ENCODE data around the gene NACA2. TPM values are rescaled to one million over a fixed set of nuclear protein-coding genes. Genes with fewer than 3 reads are reported as not detected.

Gene NACA2
- total RNA-seq, 1 donor from 2014 or later = not detected

DNA sequence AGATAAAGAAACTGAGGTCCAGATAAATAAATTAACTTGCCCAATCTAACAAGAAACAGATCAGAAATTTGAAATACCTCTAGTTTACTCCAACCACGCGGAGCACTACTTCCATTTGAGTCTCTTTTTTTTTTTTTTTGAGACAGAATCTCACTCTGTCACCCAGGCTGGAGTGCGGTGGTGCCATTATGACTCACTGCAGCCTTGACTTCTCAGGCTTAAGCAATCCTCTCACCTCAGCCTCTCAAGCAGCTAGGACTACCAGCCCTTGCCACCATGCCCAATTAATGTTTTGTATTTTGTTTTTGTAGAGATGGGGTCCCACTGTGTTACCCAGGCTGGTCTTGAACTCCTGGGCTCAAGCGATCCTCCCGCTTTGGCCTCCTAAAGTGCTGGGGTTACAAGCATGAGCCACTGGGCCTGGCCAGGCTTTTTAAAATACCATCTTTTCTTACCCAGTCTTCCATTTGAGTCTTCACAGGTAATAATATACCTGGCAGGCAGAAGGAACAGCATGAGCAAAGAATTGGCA, 3.3 kb upstream of the NACA2 start:
- no peaks in the 10 kb centered on the region for H3K4me1 Mint-ChIP-seq
- H3K9me3 Mint-ChIP-seq = no peaks in the 10 kb centered on the region
- TF ChIP-seq, protein P1, sequence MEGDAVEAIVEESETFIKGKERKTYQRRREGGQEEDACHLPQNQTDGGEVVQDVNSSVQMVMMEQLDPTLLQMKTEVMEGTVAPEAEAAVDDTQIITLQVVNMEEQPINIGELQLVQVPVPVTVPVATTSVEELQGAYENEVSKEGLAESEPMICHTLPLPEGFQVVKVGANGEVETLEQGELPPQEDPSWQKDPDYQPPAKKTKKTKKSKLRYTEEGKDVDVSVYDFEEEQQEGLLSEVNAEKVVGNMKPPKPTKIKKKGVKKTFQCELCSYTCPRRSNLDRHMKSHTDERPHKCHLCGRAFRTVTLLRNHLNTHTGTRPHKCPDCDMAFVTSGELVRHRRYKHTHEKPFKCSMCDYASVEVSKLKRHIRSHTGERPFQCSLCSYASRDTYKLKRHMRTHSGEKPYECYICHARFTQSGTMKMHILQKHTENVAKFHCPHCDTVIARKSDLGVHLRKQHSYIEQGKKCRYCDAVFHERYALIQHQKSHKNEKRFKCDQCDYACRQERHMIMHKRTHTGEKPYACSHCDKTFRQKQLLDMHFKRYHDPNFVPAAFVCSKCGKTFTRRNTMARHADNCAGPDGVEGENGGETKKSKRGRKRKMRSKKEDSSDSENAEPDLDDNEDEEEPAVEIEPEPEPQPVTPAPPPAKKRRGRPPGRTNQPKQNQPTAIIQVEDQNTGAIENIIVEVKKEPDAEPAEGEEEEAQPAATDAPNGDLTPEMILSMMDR (conservative IDR thresholded peaks at IDR 0.05) = no peak
- no peak for DNase-seq (ENCODE audit: low read depth, low spot score)
- H3K27me3 Mint-ChIP-seq (ENCODE audit: low read depth) = peaks cover 20% of the 10 kb centered on the region
- no peak overlapping the region for H3K4me3 Mint-ChIP-seq
- no peak overlapping the region for H3K27ac Mint-ChIP-seq (ENCODE audit: unreplicated experiment)
- no peaks in the 10 kb centered on the region for H3K36me3 Mint-ChIP-seq (ENCODE audit: low read depth)

DNA sequence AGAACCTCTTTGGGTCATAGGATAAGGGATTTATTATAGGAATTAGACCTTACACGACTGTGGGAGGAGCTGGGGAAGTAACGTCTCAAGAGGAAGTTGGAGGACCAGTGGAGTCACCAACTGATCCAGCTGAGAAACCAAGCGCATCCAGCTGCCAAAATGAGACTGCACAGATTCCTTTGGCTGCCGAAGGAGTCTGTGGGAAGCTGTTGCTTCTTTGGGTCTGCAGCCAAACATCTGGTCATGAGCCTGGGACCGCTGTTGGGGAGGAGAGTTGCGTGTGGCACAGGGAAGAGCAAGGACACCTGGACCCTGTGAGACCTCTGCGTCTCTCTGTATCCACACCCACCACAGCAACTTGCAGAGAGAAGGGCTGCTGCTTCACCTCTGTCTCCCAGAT, 2.4 kb upstream of the NACA2 start:
- H3K4me1 Mint-ChIP-seq = no peaks in the 10 kb centered on the region
- H3K4me3 Mint-ChIP-seq = no peak overlapping the region
- H3K27ac Mint-ChIP-seq (ENCODE audit: unreplicated experiment) = no peak overlapping the region

DNA sequence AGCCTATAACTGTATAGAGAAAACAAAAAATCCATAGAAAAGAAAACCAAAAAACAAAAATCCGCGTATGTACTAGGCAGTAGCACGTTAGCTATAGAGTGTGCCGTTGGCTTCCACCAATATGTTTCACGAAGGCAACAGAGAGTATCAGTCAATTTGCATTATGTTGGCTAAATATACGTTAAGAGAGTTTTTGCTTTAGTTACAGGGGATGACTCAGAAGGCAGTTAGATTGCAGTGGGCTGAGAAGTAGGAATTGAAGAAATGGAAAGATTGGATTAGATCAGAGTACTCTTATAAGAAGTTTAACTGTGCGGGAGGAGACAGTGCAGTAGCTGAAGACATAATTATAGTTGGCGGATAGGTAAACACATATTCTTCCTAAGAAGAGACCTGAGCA, 911 bp upstream of the NACA2 start:
- TF ChIP-seq, protein P1 (conservative IDR thresholded peaks at IDR 0.05) = no peak
- H3K9me3 Mint-ChIP-seq = no peaks in the 10 kb centered on the region
- H3K36me3 Mint-ChIP-seq (ENCODE audit: low read depth) = no peaks in the 10 kb centered on the region
- no peaks in the 10 kb centered on the region for H3K4me1 Mint-ChIP-seq
- peaks cover 20% of the 10 kb centered on the region for H3K27me3 Mint-ChIP-seq (ENCODE audit: low read depth)
- H3K4me3 Mint-ChIP-seq = no peak overlapping the region
- no peak overlapping the region for H3K27ac Mint-ChIP-seq (ENCODE audit: unreplicated experiment)
- DNase-seq (ENCODE audit: low read depth, low spot score) = no peak

More for the DNA sequence above, 2.4 kb upstream of the NACA2 start:
- Mint-ChIP-seq H3K27me3 (ENCODE audit: low read depth) (peaks cover 20% of the 10 kb centered on the region), H3K36me3 (ENCODE audit: low read depth) (no peaks in the 10 kb centered on the region), H3K9me3 (no peaks in the 10 kb centered on the region)
- TF ChIP-seq, protein P1 (conservative IDR thresholded peaks at IDR 0.05) = no peak
- no peak for DNase-seq (ENCODE audit: low read depth, low spot score)

DNA sequence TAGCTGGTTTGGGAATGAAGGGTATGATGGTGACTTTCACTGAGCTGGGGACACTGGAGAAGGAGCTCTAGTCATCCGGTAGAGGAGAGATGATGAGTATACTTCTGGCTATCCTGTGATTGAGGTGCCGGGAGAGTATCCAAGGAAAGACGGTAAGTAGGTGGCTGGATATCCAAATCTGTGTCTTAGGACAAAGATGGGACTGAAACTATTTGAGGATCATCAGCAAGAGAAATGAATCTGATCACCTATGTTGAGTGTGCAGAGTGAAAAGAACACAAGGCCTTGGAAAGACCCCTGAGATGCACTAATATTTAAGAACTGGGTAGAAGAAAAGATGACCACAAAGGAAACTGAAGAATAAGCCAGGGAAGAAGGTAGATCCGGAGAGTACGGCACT, 1.0 kb downstream of the NACA2 start:
- no peak overlapping the region for H3K27ac Mint-ChIP-seq (ENCODE audit: unreplicated experiment)
- no peaks in the 10 kb centered on the region for H3K36me3 Mint-ChIP-seq (ENCODE audit: low read depth)
- H3K4me3 Mint-ChIP-seq = no peak overlapping the region
- TF ChIP-seq, protein P1 (conservative IDR thresholded peaks at IDR 0.05) = no peak
- no peaks in the 10 kb centered on the region for H3K4me1 Mint-ChIP-seq
- no peak for DNase-seq (ENCODE audit: low read depth, low spot score)
- H3K27me3 Mint-ChIP-seq (ENCODE audit: low read depth) = peaks cover 7% of the 10 kb centered on the region
- no peaks in the 10 kb centered on the region for H3K9me3 Mint-ChIP-seq

DNA sequence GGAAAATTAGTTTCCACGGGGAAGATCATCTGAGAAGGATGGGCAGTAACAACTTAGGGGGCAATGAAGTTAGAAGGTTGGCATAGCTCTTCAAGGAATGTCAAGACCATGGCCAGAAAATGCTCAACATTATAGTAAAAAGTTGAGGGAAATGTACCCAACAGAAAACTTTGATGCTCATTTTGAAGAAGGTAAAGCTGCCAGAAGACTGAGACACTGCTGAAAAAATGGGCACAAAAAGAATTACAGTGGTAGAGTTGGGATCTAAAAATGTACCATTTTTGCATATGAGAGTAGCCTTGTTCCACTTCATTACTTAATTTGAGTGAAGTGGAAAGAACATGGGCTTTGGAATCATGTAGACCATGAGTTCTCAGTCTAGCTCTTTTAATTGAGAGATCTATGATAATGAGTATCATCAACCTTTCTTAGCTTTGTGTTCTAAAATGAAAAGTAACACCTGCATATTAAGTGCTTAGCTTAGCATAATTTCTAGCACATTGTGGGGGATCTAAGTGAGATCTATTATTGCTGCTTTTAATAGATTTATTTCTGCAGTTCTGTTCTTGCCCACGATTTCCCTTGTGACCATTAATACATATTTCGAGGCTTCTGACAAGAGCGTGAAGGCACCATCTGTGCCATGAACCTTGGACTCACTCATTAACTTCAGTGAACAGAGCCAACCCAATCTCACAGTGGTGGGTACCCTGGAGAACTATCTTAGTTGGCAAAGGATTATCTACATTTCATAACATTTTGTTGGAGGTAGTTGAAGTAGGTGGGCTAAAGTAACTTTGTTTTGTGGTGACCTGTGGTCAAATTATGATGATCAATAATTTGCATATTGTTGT, 3.0 kb downstream of the NACA2 start:
- TF ChIP-seq, protein P1 (conservative IDR thresholded peaks at IDR 0.05) = no peak
- Mint-ChIP-seq H3K36me3 (ENCODE audit: low read depth) (no peaks in the 10 kb centered on the region), H3K27me3 (ENCODE audit: low read depth) (no peaks in the 10 kb centered on the region), H3K9me3 (no peaks in the 10 kb centered on the region), H3K27ac (ENCODE audit: unreplicated experiment) (no peak overlapping the region), H3K4me3 (no peak overlapping the region), H3K4me1 (no peaks in the 10 kb centered on the region)
- no peak for DNase-seq (ENCODE audit: low read depth, low spot score)
